ENCODE results near the gene KCTD17. TPM values are rescaled to one million over a fixed set of nuclear protein-coding genes. Genes with fewer than 3 reads are reported as not detected.

KCTD17 gene
- total and polyA plus RNA-seq, 2 experiments from 2014 or later: 38.4 to 49.5 TPM

DNA sequence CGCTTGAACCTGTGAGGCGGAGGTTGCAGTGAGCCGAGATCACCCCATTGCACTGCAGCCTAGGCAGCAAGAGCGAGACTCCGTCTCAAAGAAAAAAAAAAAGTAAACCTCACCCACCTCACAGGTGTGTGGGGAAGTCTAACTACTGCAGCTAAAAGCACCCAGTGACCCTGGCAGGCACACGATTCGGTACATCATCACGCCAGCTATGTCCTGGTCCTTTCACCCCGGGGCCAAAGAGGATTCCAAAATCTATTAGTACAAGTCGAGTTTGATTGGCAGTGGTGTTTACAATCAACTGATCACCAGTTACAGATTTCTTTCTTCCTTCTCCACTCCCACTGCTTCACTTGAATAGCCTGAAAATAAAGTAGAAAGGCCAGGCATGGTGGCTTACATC, 38.6 kb upstream of the KCTD17 start:
- Histone ChIP-seq H3K27me3 (no peaks in the 10 kb centered on the region), H3K27ac (no peak overlapping the region), H3K4me3 (no peak overlapping the region), H3K36me3 (no peaks in the 10 kb centered on the region), H3K9me3 (ENCODE audit: low read depth) (no peaks in the 10 kb centered on the region), H3K4me1 (ENCODE audit: low read depth) (no peaks in the 10 kb centered on the region)
- DNase-seq (ENCODE audit: low read depth in 1 of 2, low spot score in 1 of 2): no peak
- TF ChIP-seq, protein P1, sequence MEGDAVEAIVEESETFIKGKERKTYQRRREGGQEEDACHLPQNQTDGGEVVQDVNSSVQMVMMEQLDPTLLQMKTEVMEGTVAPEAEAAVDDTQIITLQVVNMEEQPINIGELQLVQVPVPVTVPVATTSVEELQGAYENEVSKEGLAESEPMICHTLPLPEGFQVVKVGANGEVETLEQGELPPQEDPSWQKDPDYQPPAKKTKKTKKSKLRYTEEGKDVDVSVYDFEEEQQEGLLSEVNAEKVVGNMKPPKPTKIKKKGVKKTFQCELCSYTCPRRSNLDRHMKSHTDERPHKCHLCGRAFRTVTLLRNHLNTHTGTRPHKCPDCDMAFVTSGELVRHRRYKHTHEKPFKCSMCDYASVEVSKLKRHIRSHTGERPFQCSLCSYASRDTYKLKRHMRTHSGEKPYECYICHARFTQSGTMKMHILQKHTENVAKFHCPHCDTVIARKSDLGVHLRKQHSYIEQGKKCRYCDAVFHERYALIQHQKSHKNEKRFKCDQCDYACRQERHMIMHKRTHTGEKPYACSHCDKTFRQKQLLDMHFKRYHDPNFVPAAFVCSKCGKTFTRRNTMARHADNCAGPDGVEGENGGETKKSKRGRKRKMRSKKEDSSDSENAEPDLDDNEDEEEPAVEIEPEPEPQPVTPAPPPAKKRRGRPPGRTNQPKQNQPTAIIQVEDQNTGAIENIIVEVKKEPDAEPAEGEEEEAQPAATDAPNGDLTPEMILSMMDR (IDR thresholded peaks at IDR 0.05; ENCODE audit: low read depth, low read length): no peak

DNA sequence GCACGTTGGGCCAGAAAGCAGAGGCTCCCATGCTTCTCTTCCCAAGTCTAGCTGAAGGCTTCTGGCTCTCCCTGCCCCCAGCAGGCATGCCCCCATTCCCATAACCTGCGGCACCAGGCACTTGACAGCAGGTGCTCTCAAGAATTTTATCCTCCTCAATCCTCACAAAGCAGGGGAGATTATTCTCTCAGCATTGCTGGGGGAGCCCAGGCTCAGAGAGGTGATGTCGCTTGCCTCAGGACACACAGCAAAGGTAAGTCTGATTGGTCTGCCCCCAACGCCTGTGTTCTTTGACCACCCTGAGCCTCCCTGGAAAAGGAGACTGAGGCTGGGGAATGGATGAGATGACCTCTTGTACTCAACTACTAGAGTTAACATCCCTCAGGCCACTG, 37.1 kb upstream of the KCTD17 start:
- TF ChIP-seq, protein P1 (IDR thresholded peaks at IDR 0.05; ENCODE audit: low read depth, low read length): no peak
- Histone ChIP-seq H3K9me3 (ENCODE audit: low read depth) (no peaks in the 10 kb centered on the region), H3K36me3 (no peaks in the 10 kb centered on the region), H3K27ac (no peak overlapping the region), H3K4me3 (no peak overlapping the region), H3K27me3 (no peaks in the 10 kb centered on the region), H3K4me1 (ENCODE audit: low read depth) (no peaks in the 10 kb centered on the region)
- DNase-seq (ENCODE audit: low read depth in 1 of 2, low spot score in 1 of 2): no peak

DNA sequence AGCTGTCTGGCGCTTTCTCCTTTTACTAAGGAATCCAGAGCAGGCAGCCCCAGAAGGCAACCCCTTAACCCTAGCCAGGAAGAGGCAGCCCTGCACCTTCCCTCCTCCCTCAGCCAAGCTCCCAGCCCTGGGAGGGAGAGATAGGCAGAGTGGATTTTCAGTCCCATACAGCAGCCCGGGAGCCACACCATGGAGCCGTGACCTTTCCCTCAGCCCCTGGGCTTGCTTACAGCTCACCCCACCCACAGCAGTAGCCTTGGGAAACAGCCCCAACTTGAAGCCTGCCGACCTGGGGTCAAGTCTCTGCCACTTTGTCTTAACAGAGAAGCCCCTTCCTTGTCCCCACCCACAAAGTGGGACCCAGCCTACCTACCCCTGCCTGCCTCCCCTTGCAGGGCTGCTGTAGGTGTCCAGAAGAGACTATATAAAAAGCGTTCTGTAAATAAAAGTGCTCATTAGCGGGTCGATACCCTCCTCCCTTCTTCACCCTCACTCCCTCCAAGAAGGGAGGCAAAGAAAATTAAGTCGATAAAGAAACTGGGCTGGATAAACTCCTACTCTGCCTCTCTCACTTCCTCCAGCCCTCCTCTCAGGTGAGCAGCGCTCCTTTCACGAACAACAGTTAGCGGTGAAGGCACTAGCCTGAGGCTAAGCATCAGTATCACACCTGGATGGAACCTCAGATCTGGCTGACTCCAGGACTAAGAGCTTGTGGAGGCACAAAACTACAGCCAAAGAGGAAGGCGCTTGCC, 36.5 kb upstream of the KCTD17 start:
- Histone ChIP-seq H3K4me3 (no peak overlapping the region), H3K27me3 (no peaks in the 10 kb centered on the region), H3K9me3 (ENCODE audit: low read depth) (no peaks in the 10 kb centered on the region), H3K4me1 (ENCODE audit: low read depth) (no peaks in the 10 kb centered on the region), H3K36me3 (no peaks in the 10 kb centered on the region), H3K27ac (no peak overlapping the region)
- DNase-seq (ENCODE audit: low read depth in 1 of 2, low spot score in 1 of 2): no peak
- TF ChIP-seq, protein P1 (IDR thresholded peaks at IDR 0.05; ENCODE audit: low read depth, low read length): no peak

DNA sequence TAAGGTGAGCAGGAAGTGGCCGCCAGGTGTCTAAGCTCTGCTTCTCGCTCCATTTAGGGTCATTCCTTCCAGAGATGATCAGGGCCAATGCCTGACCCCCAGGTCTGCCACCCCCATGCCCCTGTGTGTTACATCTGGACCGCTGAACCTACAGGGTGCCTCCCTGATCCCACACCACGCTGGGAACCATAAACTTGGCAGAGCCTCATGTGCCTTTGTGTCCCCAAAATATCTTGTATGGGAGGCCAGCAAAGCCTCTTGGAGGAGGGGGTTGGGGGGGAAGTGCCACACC, 36.0 kb upstream of the KCTD17 start:
- TF ChIP-seq, protein P1 (IDR thresholded peaks at IDR 0.05; ENCODE audit: low read depth, low read length): no peak
- DNase-seq (ENCODE audit: low read depth in 1 of 2, low spot score in 1 of 2): no peak

DNA sequence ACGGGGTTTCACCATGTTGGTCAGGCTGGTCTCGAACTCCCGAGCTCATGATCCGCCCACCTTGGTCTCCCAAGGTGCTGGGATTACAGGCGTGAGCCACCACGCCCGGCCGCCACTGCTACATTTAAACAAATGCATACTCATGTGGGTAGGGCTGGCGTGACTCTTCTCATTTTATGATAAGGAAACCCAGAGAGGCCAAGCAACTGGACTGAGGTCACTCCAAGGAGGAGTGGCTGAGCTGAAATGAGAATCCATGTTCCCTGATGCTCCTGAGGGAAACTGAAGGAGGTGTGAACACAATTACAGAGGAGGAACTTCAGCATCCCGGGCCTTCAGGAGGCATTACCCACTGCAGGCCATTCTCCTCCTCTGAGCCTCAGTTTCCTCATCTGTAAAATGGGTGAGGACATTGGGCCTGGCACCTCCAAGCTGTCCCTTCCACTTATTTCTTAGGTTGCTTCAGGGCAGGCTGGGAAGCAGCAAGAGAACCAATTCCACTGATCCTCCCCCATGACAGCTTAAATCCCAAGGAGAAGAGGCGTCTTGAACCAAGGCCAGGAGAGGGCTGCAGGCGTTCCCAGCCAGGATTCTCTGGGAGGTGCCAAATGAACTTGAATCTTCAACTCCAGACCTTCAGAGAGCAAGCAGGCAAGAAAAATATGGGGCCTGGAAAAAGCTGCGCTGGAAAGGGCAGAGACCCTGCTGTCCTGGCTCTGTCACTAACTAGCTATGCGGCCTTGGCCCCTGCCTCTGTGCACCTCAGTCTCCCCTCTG, 35.2 kb upstream of the KCTD17 start:
- TF ChIP-seq, protein P1 (IDR thresholded peaks at IDR 0.05; ENCODE audit: low read depth, low read length): no peak
- Histone ChIP-seq H3K4me1 (ENCODE audit: low read depth) (no peaks in the 10 kb centered on the region), H3K36me3 (no peaks in the 10 kb centered on the region), H3K4me3 (no peak overlapping the region), H3K9me3 (ENCODE audit: low read depth) (no peaks in the 10 kb centered on the region), H3K27ac (no peak overlapping the region), H3K27me3 (no peaks in the 10 kb centered on the region)
- no peak for DNase-seq (ENCODE audit: low read depth in 1 of 2, low spot score in 1 of 2)

More for the DNA sequence above, 36.0 kb upstream of the KCTD17 start:
- no peaks in the 10 kb centered on the region for H3K36me3 ChIP-seq
- no peak overlapping the region for H3K27ac ChIP-seq
- H3K4me1 ChIP-seq (ENCODE audit: low read depth): no peaks in the 10 kb centered on the region
- H3K4me3 ChIP-seq: no peak overlapping the region
- no peaks in the 10 kb centered on the region for H3K27me3 ChIP-seq
- H3K9me3 ChIP-seq (ENCODE audit: low read depth): no peaks in the 10 kb centered on the region

Data from cardiac muscle cell (in vitro differentiated cells and primary cell).